IPS DF 6.9 (cell line): ENCODE measurements around the gene ATP8A2.
"Not testable (repeated sequence)": the region's sequence is repeated elsewhere in the genome, so short reads cannot be mapped to it uniquely, and the experiment has no call there.

ENCODE experiments used
- DNase-seq: peaks from one replicate; pipeline ENCODE4 v3.0.0-alpha.2; 2013; ENCODE audit warnings: low read depth, low spot score
- H3K27ac ChIP-seq: one replicate; pipeline ENCODE4 v1.5.1; 2013; ENCODE audit warnings: low read length, control low read depth
- H3K27me3 ChIP-seq: 2 replicates; pipeline ENCODE4 v1.6.1; 2013; ENCODE audit warnings: mild to moderate bottlenecking, low read length; ENCODE audit not compliant: control insufficient read depth, insufficient read depth
- H3K36me3 ChIP-seq: 2 replicates; pipeline ENCODE4 v1.6.1; 2013; ENCODE audit warnings: low read length; ENCODE audit not compliant: control insufficient read depth, insufficient read depth
- H3K4me1 ChIP-seq: 2 replicates; pipeline ENCODE4 v1.6.1; 2013; ENCODE audit warnings: low read length; ENCODE audit not compliant: control insufficient read depth, insufficient read depth
- H3K4me3 ChIP-seq: 2 replicates; pipeline ENCODE4 v1.5.1; 2013; ENCODE audit warnings: mild to moderate bottlenecking, low read length
- H3K9me3 ChIP-seq: 2 replicates; pipeline ENCODE4 v1.6.1; 2013; ENCODE audit warnings: low read length, inconsistent platforms; ENCODE audit not compliant: control insufficient read depth, insufficient read depth
- WGBS: extraction: QIAGEN DNeasy Blood & Tissue Kit; methylation state at CpG from one replicate; pipeline ENCODE4 v1.1.7; 2013; ENCODE audit warnings: mixed read lengths, missing lambda C conversion rate; ENCODE audit not compliant: insufficient read length, insufficient coverage; 5-methylcytosine and 5-hydroxymethylcytosine counted together

Gene ATP8A2

DNA sequence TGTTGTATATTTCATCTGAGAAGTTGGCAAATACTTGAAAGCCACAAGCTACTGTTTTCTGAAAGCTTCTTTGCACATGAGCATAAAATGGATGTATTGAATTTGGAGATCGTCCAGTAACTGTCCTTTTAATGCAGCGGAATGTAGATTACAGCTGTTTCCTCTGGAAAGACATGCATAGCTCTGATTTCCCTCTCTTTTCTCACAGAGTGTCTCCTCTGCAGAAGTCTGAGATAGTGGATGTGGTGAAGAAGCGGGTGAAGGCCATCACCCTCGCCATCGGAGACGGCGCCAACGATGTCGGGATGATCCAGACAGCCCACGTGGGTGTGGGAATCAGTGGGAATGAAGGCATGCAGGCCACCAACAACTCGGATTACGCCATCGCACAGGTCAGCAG lies 397.1 kb downstream of the ATP8A2 start:
- Histone ChIP-seq H3K4me3 (no peak overlapping the region), H3K36me3 (no peaks in the 10 kb centered on the region), H3K9me3 (no peaks in the 10 kb centered on the region), H3K27me3 (no peaks in the 10 kb centered on the region), H3K27ac (no peak overlapping the region), H3K4me1 (peaks cover 4% of the 10 kb centered on the region; the same call in 1 of the 2 replicates)
- WGBS: no CpG with 5 or more reads among the region's 13 CpGs
- no peak for DNase-seq

- Histone ChIP-seq H3K27me3 (no peaks in the 10 kb centered on the region), H3K36me3 (no peaks in the 10 kb centered on the region), H3K4me1 (peaks cover 4% of the 10 kb centered on the region; the same call in 1 of the 2 replicates), H3K27ac (no peak overlapping the region), H3K4me3 (no peak overlapping the region), H3K9me3 (no peaks in the 10 kb centered on the region)
- DNase-seq: no peak
- WGBS: no CpG with 5 or more reads among the region's 7 CpGs
These were observed 398.8 kb downstream of the ATP8A2 start for GRCh38 chr13:25770601-25771000.

DNA sequence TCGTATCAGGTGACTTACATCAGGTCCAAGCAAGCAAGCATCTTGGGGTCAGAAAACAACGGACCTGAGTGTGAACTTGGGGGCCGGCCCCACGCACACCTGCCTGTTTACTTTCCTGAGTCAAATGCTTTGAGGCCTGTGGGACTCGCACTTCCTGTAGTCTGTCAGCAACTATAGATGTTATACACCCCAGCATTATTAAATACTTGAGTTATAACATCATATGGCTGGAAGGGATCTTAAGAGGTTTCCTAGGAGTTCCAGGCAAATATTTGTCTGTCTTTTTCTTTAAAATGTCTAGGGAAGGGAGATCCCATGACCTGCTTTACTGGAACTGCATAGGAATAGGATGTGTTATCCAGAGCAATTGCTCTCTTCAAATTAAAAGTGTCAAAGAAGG lies 399.4 kb downstream of the ATP8A2 start:
- Histone ChIP-seq H3K27me3 (no peaks in the 10 kb centered on the region), H3K4me1 (peaks cover 4% of the 10 kb centered on the region; the same call in 1 of the 2 replicates), H3K27ac (no peak overlapping the region), H3K9me3 (no peaks in the 10 kb centered on the region), H3K36me3 (no peaks in the 10 kb centered on the region), H3K4me3 (no peak overlapping the region)
- no peak for DNase-seq
- no CpG with 5 or more reads among the region's 5 CpGs for WGBS

DNA sequence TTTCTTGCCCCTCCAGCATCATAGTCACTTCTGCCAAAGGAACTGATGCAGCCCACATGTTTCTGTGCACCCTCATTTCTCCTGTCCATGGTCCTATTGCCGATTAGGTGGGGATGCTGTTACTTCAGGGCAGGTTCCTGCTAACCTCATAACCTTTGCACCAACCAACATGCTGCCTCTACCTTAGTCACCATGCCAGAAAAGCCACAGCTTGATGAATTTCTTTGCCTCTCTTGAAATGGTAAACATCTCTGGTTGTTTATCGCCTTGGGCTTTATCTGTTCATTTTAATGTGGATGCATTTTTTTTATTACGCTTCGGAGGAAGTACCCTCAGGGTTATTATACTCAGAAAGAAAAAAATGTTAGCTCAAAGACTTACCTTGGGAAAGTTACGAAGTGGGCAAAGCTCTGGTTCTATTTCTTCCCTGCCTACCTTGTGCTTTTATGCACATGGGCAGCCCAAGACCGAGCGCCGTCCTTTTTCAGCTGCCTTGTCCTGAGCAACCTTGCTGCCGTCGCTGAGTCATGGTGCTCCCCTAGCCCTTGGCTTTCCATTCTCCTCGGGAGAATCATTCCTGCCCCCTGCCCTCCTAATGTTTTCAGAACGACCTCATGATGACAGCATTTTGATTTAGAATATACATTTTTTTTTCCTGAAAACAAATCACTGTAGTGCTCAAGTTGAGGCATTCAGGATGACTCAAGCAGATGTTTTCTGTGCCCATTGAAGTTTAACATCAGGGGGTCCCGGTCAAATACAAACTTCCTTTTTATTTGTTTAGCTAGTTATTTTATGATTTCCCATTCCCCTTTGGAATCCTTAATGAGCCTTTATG lies 400.1 kb downstream of the ATP8A2 start:
- Histone ChIP-seq H3K4me3 (no peak overlapping the region), H3K9me3 (no peaks in the 10 kb centered on the region), H3K27me3 (no peaks in the 10 kb centered on the region), H3K36me3 (no peaks in the 10 kb centered on the region), H3K4me1 (peaks cover 4% of the 10 kb centered on the region; the same call in 1 of the 2 replicates), H3K27ac (no peak overlapping the region)
- WGBS: no CpG with 5 or more reads among the region's 13 CpGs
- DNase-seq: no peak

DNA sequence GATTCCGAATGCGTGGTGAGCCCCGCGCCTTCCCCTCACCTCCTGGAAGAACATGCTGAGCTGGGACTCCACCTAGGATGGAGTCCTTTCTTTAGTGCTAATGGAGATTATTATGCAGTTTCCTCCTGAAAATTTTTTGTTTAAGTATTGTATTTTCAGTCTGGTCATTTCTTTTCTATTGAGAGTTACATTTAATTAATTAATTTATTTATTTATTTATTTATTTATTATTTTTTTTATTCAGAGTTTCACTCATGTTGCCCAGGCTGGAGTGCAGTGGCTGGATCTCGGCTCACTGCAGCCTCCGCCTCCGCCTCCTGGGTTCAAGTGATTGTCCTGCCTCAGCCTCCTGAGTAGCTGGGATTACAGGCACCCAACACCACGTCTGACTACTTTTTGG lies 400.8 kb downstream of the ATP8A2 start:
- not testable (repeated sequence) for H3K4me3 ChIP-seq, H3K4me1 ChIP-seq, H3K27ac ChIP-seq, H3K36me3 ChIP-seq, H3K9me3 ChIP-seq, DNase-seq, H3K27me3 ChIP-seq
- WGBS: no CpG with 5 or more reads among the region's 8 CpGs

DNA sequence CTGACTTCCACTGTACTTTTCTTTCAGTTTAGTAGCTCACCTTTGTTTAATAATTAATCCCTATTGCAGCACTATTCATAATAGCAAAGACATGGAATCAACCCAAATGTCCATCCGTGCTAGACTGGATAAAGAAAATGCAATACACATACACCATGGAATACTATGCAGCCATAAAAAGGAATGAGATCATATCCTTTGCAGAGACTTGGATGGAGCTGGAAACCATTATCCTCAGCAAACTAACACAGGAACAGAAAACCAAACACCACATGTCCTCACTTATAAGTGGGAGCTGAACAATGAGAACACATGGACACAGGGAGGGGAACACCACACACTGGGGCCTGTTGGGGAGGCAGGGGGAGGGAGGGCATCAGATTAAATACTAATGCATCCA lies 402.3 kb downstream of the ATP8A2 start:
- H3K9me3 ChIP-seq, H3K4me3 ChIP-seq, H3K4me1 ChIP-seq, H3K36me3 ChIP-seq, H3K27me3 ChIP-seq, H3K27ac ChIP-seq, DNase-seq: not testable (repeated sequence)
- WGBS: no CpG with 5 or more reads among the region's 1 CpG

GRCh38 chr13:25775275-25775674 lies 403.5 kb downstream of the ATP8A2 start:
- H3K27ac ChIP-seq: no peak overlapping the region
- no peaks in the 10 kb centered on the region for H3K36me3 ChIP-seq
- no peaks in the 10 kb centered on the region for H3K9me3 ChIP-seq
- H3K4me1 ChIP-seq: peaks cover 4% of the 10 kb centered on the region; the same call in 1 of the 2 replicates
- no CpG with 5 or more reads among the region's 3 CpGs for WGBS
- DNase-seq: no peak
- H3K27me3 ChIP-seq: no peaks in the 10 kb centered on the region
- no peak overlapping the region for H3K4me3 ChIP-seq

DNA sequence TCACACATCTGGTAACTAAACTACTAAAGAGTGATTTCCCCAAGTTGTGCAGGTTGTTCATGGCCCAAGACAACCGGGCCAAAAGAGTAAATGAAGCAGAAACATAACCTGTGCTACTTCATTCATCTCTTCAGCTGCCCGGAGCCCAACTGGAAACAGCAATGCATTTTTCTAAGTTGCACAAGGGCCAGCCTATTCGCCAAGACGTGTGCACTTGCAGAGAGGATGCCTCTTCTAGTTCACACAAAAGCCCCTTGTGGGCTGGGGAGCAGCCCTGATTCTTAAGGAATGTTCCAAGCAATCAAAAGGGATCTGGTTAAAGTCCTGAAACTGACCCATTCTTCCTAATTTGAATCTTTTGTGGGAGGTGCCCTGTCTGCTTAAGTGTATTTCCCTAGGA lies 404.2 kb downstream of the ATP8A2 start:
- H3K4me3 ChIP-seq: no peak overlapping the region
- no peaks in the 10 kb centered on the region for H3K9me3 ChIP-seq
- H3K4me1 ChIP-seq: 0 out of 2 replicates have a peak, but pooled peaks cover 2% of the 10 kb centered on the region
- no peaks in the 10 kb centered on the region for H3K36me3 ChIP-seq
- H3K27me3 ChIP-seq: no peaks in the 10 kb centered on the region
- DNase-seq: no peak
- WGBS: no CpG with 5 or more reads among the region's 4 CpGs
- no peak overlapping the region for H3K27ac ChIP-seq

DNA sequence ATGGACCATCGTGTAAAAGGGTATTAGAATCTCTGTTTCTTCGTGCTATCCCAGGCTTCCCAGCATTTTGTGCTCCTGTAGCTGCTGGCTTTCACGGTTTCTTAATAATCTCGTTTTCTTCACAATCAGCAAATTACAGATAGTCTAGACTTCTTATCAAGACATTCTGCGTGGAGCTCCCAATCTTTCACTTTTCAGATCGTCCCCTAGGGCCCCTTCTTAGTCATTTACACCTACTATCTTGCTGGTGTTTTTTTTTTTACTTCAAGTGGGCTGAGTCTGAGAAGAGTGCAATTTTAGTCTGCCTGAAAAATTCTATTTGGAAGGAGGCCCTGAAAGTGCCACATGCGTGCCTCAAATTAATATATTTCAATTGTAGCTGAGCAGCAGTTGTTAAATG lies 404.9 kb downstream of the ATP8A2 start:
- no CpG with 5 or more reads among the region's 7 CpGs for WGBS
- H3K4me3 ChIP-seq: no peak overlapping the region

DNA sequence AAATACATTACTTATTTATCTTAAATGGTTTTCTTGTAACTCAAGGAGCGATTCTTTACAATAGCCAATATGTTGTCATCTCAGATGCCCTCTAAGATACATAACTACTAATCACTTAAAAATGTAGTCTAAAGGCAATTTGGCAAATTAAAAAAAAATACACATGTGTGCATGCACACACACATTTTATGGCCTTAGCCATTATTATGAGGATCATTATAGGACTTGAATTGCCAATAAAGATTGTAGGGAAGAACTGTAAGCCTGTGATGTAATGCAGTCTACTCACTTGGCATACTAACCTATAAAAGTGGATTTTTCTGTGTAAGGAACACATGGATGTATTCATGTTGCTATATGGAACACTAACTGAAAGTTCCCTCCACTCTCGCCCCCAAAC lies 405.7 kb downstream of the ATP8A2 start:
- no peaks in the 10 kb centered on the region for H3K9me3 ChIP-seq
- no peak for DNase-seq
- no peaks in the 10 kb centered on the region for H3K27me3 ChIP-seq
- H3K4me1 ChIP-seq: no peaks in the 10 kb centered on the region
- H3K27ac ChIP-seq: no peak overlapping the region
- WGBS: no CpG with 5 or more reads among the region's 2 CpGs
- H3K36me3 ChIP-seq: no peaks in the 10 kb centered on the region
- no peak overlapping the region for H3K4me3 ChIP-seq

More for the DNA sequence above, 404.9 kb downstream of the ATP8A2 start:
- no peaks in the 10 kb centered on the region for H3K9me3 ChIP-seq
- H3K27ac ChIP-seq: no peak overlapping the region
- no peaks in the 10 kb centered on the region for H3K27me3 ChIP-seq
- DNase-seq: no peak
- H3K4me1 ChIP-seq: no peaks in the 10 kb centered on the region
- H3K36me3 ChIP-seq: no peaks in the 10 kb centered on the region

GRCh38 chr13:25778365-25778764 lies 406.6 kb downstream of the ATP8A2 start:
- WGBS: no CpG with 5 or more reads among the region's 7 CpGs
- Histone ChIP-seq H3K4me3 (no peak overlapping the region), H3K27ac (no peak overlapping the region), H3K36me3 (no peaks in the 10 kb centered on the region), H3K27me3 (no peaks in the 10 kb centered on the region), H3K9me3 (no peaks in the 10 kb centered on the region), H3K4me1 (no peaks in the 10 kb centered on the region)
- DNase-seq: no peak
